ENCODE data around the gene LRGUK.
"Not testable (repeated sequence)": the region's sequence is repeated elsewhere in the genome, so short reads cannot be mapped to it uniquely, and the experiment has no call there.

Gene LRGUK

GRCh38 chr7:134231296-134231695 lies 104.2 kb downstream of the LRGUK start:
- not testable (repeated sequence) for DNase-seq (ENCODE audit: low read depth in 1 of 2, low spot score in 1 of 2)

- no peak for DNase-seq (ENCODE audit: low read depth in 1 of 2, low spot score in 1 of 2)
These were observed 107.1 kb downstream of the LRGUK start for GRCh38 chr7:134234216-134234615.

GRCh38 chr7:134245253-134245652 lies 118.1 kb downstream of the LRGUK start:
- no peak for DNase-seq (ENCODE audit: low read depth in 1 of 2, low spot score in 1 of 2)

- DNase-seq (ENCODE audit: low read depth in 1 of 2, low spot score in 1 of 2), result no peak
These were observed 119.2 kb downstream of the LRGUK start for GRCh38 chr7:134246347-134246746.

- no peak for DNase-seq (ENCODE audit: low read depth in 1 of 2, low spot score in 1 of 2)
These were observed 119.6 kb downstream of the LRGUK start for GRCh38 chr7:134246761-134247160.

GRCh38 chr7:134248196-134248595 lies 121.1 kb downstream of the LRGUK start:
- no peak for DNase-seq (ENCODE audit: low read depth in 1 of 2, low spot score in 1 of 2)

- no peak for DNase-seq (ENCODE audit: low read depth in 1 of 2, low spot score in 1 of 2)
These were observed 127.2 kb downstream of the LRGUK start for GRCh38 chr7:134254311-134254710.

- DNase-seq (ENCODE audit: low read depth in 1 of 2, low spot score in 1 of 2), result no peak
These were observed 128.7 kb downstream of the LRGUK start for GRCh38 chr7:134255814-134256213.

- no peak for DNase-seq (ENCODE audit: low read depth in 1 of 2, low spot score in 1 of 2)
These were observed 135.2 kb downstream of the LRGUK start for GRCh38 chr7:134262322-134262721.

GRCh38 chr7:134276951-134277350 lies 149.8 kb downstream of the LRGUK start:
- no peak for DNase-seq (ENCODE audit: low read depth in 1 of 2, low spot score in 1 of 2)

- no peak for DNase-seq (ENCODE audit: low read depth in 1 of 2, low spot score in 1 of 2)
These were observed 151.5 kb downstream of the LRGUK start for GRCh38 chr7:134278502-134279153.

- no peak for DNase-seq (ENCODE audit: low read depth in 1 of 2, low spot score in 1 of 2)
These were observed 152.2 kb downstream of the LRGUK start for GRCh38 chr7:134279336-134279735.

- DNase-seq (ENCODE audit: low read depth in 1 of 2, low spot score in 1 of 2), result no peak
These were observed 152.8 kb downstream of the LRGUK start for GRCh38 chr7:134279898-134280297.

- no peak for DNase-seq (ENCODE audit: low read depth in 1 of 2, low spot score in 1 of 2)
These were observed 153.4 kb downstream of the LRGUK start for GRCh38 chr7:134280508-134280907.

- DNase-seq (ENCODE audit: low read depth in 1 of 2, low spot score in 1 of 2), result no peak
These were observed 156.9 kb downstream of the LRGUK start for GRCh38 chr7:134284011-134284410.

- no peak for DNase-seq (ENCODE audit: low read depth in 1 of 2, low spot score in 1 of 2)
These were observed 157.8 kb downstream of the LRGUK start for GRCh38 chr7:134284952-134285351.

- no peak for DNase-seq (ENCODE audit: low read depth in 1 of 2, low spot score in 1 of 2)
These were observed 160.9 kb downstream of the LRGUK start for GRCh38 chr7:134287916-134288659.

GRCh38 chr7:134289423-134289822 lies 162.3 kb downstream of the LRGUK start:
- no peak for DNase-seq (ENCODE audit: low read depth in 1 of 2, low spot score in 1 of 2)

GRCh38 chr7:134289841-134290240 lies 162.7 kb downstream of the LRGUK start:
- DNase-seq (ENCODE audit: low read depth in 1 of 2, low spot score in 1 of 2), result no peak

- no peak for DNase-seq (ENCODE audit: low read depth in 1 of 2, low spot score in 1 of 2)
These were observed 163.1 kb downstream of the LRGUK start for GRCh38 chr7:134290286-134290685.

GRCh38 chr7:134293002-134293740 lies 166.0 kb downstream of the LRGUK start:
- DNase-seq (ENCODE audit: low read depth in 1 of 2, low spot score in 1 of 2), result no peak

GRCh38 chr7:134295982-134296381 lies 168.8 kb downstream of the LRGUK start:
- DNase-seq (ENCODE audit: low read depth in 1 of 2, low spot score in 1 of 2), result not testable (repeated sequence)
